GM10248 (cell line): ENCODE data around the gene BEND7.
A peak's percentile ranks its signal among the peaks of the same experiment; 100 is the strongest.
"Not testable (repeated sequence)": the region's sequence is repeated elsewhere in the genome, so short reads cannot be mapped to it uniquely, and the experiment has no call there.

ENCODE experiments used
- CTCF ChIA-PET: fragments of 300-600 bp; sonication (Branson Sonifier 250); formaldehyde crosslinking; extraction: SDS; loops from one replicate; lab custom pipeline; 2021; ENCODE audit warnings: antibody characterized with exemption; lab: Yijun Ruan, JAX
- POLR2A ChIA-PET: fragments of 350-650 bp; sonication (Branson Sonifier 250); formaldehyde crosslinking; extraction: SDS; loops from one replicate; lab custom pipeline; 2020; ENCODE audit warnings: antibody characterized with exemption; lab: Yijun Ruan, JAX
- DNase-seq: peaks from one replicate; pipeline ENCODE4 v3.0.0; 2012; ENCODE audit errors: extremely low spot score
- CTCF ChIP-seq: IDR thresholded peaks from 2 replicates; pipeline ENCODE4 v1.5.1; 2012; ENCODE audit warnings: mild to moderate bottlenecking, low read depth; ENCODE audit errors: extremely low read depth, missing control alignments, control extremely low read depth

Gene BEND7

GRCh38 chr10:13441476-13441875 is 87.3 kb downstream of the BEND7 start:
- CTCF ChIA-PET: interaction anchor here (0.8 to 3.2 kb wide), 8 partner anchors 8 to 145 kb away, joined by 3 to 22 read pairs (median 5); partner anchors contain the start of gene PRPF18
- no peak for DNase-seq
- POLR2A ChIA-PET: no interaction called here
- TF ChIP-seq CTCF: no peak

GRCh38 chr10:13440185-13441061 is 88.4 kb downstream of the BEND7 start:
- POLR2A ChIA-PET: no interaction called here
- TF ChIP-seq CTCF: peak; percentile 75
- CTCF ChIA-PET: interaction anchor here (0.6 to 3.2 kb wide), 27 partner anchors 9 to 842 kb away, joined by 3 to 39 read pairs (median 4); partner anchors contain the start of genes MCM10, OPTN and PRPF18
- peak; percentile 83 for DNase-seq

- DNase-seq: no peak
- POLR2A ChIA-PET: no interaction called here
- TF ChIP-seq CTCF: no peak
- CTCF ChIA-PET: interaction anchor here (0.6 to 3.2 kb wide), 26 partner anchors 8 to 843 kb away, joined by 3 to 39 read pairs (median 4); partner anchors contain the start of genes MCM10 and OPTN
Measured at GRCh38 chr10:13439313-13440184, 89.3 kb downstream of the BEND7 start.

GRCh38 chr10:13437026-13437555 is 91.7 kb downstream of the BEND7 start:
- CTCF ChIA-PET: interaction anchor here (0.9 to 1.5 kb wide), 2 partner anchors 52 to 65 kb away, joined by 3 to 4 read pairs; no protein-coding TSS in a partner anchor

GRCh38 chr10:13427943-13428342 is 100.9 kb downstream of the BEND7 start:
- POLR2A ChIA-PET, DNase-seq: not testable (repeated sequence)
- CTCF ChIA-PET: interaction anchor here (1.0 to 1.6 kb wide), 3 partner anchors 13 to 80 kb away, joined by 3 to 4 read pairs (median 3); no protein-coding TSS in a partner anchor

More at GRCh38 chr10:13437026-13437555, 91.7 kb downstream of the BEND7 start:
- TF ChIP-seq CTCF: no peak
- POLR2A ChIA-PET: no interaction called here
- no peak for DNase-seq

- CTCF ChIA-PET: no interaction called here
- POLR2A ChIA-PET: no interaction called here
- no peak for TF ChIP-seq CTCF
- no peak for DNase-seq
Measured at GRCh38 chr10:13425397-13425796, 103.4 kb downstream of the BEND7 start.
